ENCODE results near the gene TAS1R3.
"Not testable (repeated sequence)": the region's sequence is repeated elsewhere in the genome, so short reads cannot be mapped to it uniquely, and the experiment has no call there.

Gene TAS1R3

DNA sequence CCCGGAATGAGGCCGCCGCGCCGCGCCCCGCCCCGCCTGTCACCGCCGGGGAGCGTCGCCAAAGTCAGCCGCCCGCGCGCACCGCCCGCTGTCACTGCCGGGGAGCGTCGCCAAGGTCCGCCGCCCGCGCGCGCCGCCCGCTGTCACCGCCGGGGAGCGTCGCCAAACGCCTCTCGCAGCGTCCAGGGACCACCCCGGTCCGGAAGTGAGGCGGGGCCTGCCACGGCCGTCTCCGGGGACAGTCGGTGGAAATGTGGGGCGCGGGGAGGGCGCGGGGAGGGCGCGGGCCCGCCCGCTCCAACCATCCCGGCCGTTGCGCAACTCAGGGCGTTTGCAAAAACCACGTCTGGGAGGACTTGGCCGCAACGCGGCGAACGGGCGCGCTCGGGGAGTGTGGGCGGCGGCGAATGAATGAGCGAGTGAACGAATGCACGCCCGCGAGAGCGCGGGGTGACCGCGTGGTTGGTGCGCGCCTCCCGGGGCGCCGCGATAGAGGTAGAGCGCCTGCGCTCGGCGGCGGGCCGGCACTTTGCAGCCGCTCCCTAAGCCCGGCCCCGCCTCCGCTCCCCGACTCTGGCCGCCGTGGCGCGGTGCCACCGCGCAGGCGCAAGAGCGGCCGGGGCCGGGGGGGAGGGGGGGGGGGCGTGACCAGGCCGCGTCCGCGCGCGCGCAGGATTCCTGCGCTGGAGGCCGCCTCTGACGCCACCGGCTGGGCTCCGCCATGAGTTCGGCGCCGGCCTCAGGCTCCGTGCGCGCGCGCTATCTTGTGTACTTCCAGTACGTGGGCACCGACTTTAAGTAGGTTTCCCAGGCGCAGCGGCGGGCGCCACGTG is 22.9 kb upstream of the TAS1R3 start, which contains the start of the genes ACAP3 and PUSL1:
ACAP3 (minus strand) TSS at position 8 of the 833 bp plus-strand sequence. CDS start 115 bp downstream, outside the sequence.
PUSL1 (plus strand) TSS at position 675 of the 833 bp plus-strand sequence; CDS start at position 722, 47 bp downstream.
- peak; percentile 71 to 85 (median 77) for DNase-seq (ENCODE audit: low read depth in 4 of 4, low spot score in 1 of 4)

DNA sequence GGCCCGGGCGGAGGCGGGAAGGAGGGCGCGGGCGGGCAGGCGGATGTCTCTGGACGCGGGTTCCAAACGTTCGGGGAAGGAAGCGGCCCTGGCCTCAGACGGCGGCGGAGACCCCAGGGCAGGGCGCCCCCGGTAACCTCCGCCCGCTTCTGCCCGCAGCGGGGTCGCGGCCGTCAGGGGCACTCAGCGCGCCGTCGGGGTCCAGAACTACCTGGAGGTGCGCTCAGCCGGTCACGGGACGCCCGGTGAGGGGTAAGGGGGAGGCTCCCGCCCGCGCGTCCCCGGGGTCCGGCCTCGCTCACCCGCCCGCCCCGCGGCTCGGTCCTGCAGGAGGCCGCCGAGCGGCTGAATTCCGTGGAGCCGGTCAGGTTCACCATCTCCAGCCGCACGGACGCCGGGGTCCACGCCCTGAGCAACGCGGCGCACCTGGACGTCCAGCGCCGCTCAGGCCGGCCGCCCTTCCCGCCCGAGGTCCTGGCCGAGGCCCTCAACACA is 22.3 kb upstream of the TAS1R3 start:
- no peak for DNase-seq (ENCODE audit: low read depth in 4 of 4, low spot score in 1 of 4)

DNA sequence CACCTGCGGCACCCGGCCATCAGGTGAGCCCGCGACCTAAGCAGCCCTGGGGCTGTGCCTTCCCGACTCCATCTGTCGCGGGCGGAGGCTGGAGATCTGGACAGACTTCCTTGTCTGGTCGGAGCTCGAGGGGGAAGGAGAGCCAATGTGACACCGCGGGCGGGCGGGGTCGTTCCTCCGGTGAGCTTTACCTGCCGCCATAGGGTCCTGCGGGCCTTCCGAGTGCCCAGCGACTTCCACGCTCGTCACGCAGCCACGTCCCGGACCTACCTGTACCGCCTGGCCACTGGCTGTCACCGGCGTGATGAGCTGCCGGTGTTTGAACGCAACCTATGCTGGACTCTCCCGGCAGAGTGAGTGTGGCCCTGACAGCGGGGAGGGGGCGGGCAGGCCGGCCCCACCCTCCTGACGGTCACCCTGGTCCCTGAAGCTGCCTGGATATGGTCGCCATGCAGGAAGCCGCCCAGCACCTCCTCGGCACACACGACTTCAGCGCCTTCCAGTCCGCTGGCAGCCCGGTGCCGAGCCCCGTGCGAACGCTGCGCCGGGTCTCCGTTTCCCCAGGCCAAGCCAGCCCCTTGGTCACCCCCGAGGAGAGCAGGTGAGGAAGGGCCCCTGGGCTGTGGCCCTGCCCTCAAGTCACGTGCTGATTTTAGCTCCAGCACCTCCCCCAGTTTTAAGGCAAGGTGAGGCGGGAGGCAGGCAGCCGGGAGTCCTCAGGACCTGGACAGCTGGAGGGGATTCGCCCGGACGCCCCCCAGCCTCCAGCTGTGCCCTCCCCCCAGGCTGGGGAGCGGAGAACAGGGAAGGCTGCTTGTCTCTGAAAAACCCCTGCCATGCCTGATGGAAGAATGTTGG is 21.6 kb upstream of the TAS1R3 start:
- no peak for DNase-seq (ENCODE audit: low read depth in 4 of 4, low spot score in 1 of 4)

DNA sequence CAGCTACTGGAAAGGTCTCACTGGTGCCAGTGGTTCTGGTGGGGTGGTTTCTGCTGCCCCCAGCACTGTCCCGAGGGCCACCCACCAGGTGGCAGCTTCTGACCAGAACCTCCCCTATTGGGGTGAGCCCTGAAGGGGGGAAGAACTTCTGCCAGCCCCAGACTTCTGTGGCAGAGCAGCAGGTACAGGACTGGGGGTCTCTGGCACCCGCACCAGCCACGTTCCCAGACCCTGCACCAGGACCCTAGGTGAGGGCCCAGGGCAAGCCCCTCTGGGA is 21.0 kb upstream of the TAS1R3 start:
- no peak for DNase-seq (ENCODE audit: low read depth in 4 of 4, low spot score in 1 of 4)

DNA sequence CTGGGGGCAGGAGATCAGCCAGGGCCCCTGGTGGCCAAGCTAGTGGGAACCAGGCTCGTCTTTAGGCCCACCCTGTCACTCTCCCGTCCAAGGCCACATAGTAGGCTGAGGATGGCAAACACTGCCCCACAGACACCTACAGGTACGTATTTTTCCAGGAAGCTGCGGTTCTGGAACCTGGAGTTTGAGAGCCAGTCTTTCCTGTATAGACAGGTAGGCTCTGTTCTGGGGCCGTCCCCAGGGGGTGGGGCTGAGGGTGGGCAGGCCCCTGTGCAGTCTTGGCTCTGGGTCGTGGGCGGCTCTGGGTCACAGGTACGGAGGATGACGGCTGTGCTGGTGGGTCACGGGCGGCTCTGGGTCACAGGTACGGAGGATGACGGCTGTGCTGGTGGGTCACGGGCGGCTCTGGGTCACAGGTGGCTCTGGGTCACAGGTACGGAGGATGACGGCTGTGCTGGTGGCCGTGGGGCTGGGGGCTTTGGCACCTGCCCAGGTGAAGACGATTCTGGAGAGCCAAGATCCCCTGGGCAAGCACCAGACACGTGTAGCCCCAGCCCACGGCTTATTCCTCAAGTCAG is 20.5 kb upstream of the TAS1R3 start:
- DNase-seq (ENCODE audit: low read depth in 4 of 4, low spot score in 1 of 4) = no peak

DNA sequence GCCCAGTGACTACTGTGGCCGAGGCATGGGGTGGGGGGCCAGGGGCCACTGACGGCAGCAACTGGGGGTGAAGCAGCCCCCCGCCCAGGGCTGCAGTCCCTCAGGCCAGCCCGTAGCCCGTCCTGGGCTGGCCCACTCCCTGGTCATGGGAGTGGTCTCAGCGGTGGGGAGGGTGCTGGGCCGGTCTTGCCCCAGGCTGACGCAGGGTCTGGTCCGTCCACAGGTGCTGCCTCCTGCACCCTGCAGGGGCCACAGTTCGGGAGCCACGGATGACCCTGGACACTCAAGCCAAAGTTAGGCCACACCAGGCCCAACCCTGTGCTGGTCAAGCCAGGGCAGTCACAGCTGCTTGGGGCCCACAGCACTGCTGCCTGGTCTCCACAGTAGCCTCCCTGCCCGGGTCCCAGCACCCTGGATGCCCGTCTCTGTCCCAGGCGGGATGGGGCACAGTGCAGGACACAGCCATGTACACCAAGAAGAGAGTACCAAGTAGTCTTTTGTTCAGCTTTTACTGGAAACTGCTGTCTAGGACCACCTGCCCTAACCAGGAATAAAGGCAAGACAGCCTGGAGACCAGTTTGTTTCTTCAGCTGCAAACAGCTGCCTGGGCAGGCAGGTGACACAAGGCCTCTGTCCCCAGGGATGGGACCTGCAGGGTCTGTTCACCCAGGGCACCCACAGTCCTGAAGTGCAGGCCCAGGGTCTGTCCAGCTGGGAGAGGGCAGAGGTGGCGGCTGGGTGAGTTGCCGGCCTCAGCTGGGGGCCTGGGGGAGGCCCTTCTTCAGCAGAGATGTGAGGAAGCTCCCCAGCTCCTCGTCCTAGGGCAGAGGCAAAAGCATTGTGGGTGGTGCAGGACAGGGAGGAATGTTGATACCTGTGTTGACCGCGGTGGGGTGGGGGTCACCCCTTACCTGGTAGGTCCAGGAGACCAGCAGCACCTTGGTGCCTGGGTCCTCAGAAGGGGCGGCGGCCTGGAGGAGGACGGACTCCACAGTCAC is 19.7 kb upstream of the TAS1R3 start:
- DNase-seq (ENCODE audit: low read depth in 4 of 4, low spot score in 1 of 4) = no peak

DNA sequence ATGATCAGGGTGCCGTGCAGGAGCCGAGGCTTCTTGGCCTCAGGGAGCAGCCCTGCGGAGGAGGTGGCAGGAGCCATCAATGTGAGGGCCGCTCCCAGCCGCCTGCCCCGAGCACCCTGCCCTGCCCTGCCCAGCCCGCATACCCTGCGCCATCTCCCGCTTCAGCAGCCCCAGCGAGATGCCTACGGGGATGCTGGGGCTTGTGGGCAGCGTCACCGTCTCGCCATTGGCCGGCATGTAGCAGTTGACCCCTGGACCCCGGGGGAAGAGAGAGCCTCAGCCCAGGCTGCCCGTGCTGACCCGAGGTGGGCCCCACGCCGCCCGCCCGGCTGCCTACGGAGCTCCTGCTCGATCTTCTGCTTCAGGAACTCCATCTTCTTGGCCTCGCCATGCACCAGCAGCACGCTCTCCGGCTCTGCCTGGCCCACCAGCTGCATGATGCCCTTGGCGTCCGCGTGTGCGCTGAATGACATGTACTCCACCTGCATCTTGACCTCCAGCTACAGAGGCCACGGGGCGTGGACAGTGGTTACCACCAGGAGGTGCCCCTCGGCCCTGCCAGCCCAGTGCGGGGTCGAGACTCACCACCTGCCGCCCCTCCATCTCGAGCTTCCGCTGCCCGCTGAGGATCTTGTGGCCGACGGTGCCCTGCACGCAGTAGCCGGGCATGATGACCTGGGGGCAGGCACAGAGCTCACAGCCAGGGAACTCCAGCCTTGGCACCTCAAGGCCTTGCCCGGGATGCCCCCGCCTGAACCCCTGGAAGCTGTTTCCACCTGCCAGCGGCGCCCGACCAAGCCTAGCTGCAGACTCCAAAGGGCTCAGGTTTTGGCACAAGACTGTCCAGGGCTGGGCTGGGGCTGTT is 18.4 kb upstream of the TAS1R3 start:
- no peak for DNase-seq (ENCODE audit: low read depth in 4 of 4, low spot score in 1 of 4)

DNA sequence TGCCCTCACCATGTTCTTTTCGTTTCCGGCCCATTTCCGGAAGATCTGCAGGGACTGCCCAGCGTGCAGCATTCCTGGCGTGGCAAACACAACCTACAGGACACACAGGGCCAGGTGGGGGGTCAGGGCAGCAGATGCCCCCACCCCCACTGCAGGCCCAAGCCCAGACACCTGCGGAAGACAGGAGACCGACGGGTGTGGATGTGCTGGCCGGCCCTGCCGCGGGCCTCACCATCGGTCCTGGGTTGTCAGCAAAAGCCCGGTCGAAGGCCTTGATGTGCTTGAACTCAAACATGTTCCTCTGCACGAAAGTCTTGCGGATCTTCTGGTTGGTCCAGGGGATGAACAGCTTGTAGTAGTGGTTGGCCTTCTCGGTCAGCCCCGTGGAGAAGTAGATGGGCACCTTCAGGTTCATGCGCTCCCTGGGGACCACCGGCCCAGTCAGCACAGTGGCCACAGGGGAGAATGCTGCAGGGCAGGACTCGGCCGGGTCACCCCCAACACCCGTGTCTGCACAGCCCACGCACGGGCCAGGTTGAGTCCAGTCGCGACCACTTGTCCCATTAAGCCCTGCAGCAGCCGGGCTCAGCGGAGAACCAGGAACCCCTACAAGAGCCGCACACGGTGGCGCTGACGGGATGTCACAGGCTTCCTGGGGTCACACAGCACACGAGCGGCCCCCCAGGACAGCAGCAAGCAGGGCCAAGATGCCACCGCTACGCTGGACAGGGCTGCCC is 17.4 kb upstream of the TAS1R3 start:
- no peak for DNase-seq (ENCODE audit: low read depth in 4 of 4, low spot score in 1 of 4)

DNA sequence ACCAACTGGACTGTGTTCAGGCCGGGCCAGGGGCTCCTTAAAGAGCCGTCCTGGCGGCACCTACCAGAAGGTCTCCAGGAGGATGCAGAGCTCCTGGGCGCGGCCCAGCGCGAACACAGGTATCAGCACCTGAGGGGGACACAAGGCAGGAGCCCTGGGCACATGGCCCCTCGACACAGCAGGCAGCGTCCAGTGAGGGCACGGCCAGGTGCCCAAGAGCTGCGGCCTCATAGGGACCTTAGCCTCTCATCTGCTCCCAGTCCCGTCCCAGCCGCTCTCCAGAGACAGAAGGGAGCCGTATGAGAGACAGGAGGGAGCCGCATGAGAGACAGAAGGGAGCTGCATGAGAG is 16.9 kb upstream of the TAS1R3 start:
- DNase-seq (ENCODE audit: low read depth in 4 of 4, low spot score in 1 of 4) = no peak

DNA sequence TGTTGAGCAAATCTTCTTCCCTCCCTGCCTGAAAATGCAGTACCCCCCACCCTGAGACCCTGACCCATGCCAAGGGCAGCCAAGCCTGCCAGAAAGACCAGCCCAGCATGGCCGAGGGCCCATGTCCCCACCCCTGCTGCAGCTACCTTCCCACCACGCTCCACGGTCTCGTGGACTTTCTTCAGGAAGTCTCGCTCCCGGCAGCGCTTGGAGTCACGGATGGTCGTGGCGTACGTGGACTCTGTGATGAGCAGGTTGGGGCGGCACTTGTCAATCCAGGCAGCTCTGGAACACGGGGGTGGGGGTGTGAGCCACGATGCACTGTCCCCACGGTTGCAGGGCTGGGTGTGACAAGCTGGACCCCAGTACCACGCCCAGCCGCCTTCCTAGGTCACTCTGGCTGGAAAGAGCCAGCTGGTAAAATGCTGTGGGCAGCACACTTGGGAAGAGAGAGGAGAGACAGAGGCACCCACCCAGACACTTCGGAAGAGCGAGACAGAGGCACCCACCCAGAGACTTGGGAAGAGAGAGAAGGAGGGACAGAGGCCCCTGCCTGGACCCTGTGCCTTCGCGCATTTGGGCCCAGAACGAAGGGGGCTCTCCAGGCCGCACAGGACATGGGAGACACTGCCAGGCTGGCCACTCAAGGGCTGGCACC is 16.3 kb upstream of the TAS1R3 start:
- no peak for DNase-seq (ENCODE audit: low read depth in 4 of 4, low spot score in 1 of 4)

DNA sequence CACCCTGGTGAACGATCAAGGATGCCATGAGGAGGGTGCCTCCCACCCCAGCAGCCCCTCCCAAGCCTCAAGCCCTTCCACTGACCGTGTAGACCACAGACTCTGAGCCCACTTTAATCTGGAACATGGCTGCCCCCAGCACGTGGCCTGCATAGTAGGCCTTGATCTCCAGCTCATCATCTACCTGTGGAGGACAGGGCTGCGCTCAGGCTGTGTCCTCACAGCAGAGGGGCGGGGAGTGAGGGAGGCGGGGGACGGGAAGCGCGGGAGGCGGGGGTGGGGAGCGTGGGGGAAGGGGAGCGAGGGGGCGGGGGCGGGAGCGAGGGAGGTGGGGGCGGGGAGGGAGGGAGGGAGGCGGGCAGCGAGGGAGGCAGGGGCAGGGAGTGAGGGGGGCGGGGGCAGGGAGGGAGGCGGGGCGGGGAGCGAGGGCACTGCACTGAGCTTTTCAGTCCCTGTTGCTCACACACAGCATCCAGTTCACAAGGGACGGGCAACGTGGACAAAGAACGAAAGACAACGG is 15.6 kb upstream of the TAS1R3 start:
- no peak for DNase-seq (ENCODE audit: low read depth in 4 of 4, low spot score in 1 of 4)

DNA sequence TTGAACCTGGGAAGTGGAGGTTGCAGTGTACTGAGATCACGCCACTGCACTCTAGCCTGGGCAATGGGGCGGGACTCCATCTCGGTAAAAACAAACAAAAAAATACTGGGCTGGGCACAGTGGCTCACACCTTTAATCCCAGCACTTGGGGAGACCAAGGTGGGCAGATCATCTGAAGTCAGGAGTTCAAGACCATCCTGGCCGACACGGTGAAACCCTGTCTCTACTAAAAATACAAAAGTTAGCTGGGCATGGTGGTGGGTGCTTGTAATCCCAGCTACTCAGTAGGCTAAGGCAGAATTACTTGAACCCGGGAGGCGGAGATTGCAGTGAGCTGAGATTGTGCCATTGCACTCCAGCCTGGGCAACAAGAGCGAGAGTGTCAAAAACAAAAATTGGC is 14.9 kb upstream of the TAS1R3 start:
- DNase-seq (ENCODE audit: low read depth in 4 of 4, low spot score in 1 of 4) = not testable (repeated sequence)

DNA sequence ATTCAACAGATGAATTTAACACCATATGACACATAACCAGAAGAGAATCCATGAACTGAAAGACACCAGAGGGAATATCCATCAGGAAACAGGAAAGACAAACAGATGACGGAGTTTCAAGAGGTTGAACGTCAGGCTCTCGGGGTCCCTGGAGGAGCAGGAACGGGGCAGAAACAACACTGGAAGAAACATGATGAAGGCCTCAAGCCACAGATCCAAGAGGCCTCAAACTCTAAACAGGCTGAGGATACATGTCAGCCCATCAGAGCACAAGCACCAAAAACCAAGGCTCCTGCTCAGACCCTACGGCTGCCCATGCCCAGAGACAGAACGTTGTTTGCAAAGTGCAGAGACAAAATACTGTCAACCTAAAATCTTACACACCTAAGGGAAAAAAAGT is 13.7 kb upstream of the TAS1R3 start:
- DNase-seq (ENCODE audit: low read depth in 4 of 4, low spot score in 1 of 4) = no peak

DNA sequence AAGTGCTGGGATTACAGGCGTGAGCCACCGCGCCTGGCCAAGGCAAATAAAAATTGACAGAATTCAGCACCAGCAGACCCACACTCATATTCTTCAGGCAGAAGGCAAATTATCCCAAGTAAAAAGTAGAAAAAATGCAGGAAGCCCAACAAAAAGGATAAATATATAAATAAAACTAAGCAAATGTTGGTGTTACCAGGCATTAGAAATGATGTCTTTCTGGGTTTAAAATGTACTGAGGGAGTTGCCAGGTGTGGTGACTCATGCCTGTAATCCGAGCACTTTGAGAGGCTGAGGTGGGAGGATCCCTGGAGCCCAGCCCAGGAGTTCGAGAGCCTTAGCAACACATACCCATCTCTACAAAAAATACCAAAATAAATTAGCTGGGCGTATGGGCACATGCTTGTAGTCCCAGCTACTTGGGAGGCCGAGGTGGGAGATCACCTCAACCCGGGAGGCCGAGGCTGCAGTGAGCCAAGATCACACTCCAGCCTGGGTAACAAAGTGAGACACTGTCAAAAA is 12.9 kb upstream of the TAS1R3 start:
- no peak for DNase-seq (ENCODE audit: low read depth in 4 of 4, low spot score in 1 of 4)

DNA sequence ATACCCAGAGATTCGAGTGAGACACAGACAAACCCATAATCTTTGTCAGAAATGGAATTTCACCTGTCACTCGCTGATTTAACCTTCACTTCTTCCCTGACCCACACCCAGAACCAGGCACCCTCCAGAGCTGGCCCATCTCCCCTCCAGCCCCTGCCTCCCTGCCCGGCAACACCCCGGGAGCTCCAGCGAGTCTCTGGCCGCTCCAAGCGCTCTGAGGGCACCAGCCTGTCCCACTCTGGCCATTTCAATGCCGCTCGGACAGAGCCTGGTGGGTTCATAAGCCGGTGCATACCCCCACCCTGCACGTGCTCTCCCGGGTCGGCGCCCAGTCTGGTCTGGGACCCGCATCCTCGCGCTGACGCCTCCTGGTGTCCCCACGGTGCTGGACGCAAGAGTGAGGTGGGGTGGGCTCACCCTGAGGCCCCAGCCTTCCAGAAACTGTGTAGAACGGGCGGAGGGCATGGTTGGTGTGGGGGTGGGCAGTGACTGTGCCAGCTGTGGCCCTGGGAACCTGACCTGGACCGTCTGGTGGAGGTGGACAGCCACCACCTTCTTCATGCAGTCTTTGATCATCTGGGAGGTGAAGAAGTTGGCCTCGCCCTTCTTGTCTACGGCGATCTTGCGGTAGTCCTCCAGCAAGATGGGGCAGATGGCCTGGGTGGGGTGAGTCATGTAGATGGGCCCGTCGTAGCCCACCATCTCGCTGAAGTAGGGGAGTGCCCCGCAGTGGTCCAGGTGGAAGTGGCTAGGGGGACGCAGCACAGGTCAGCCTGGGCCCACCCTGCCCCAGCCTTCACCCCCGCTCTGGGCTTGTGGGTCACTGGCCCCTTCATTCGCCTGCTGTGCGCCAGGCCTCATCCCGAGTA is 12.1 kb upstream of the TAS1R3 start:
- no peak for DNase-seq (ENCODE audit: low read depth in 4 of 4, low spot score in 1 of 4)

DNA sequence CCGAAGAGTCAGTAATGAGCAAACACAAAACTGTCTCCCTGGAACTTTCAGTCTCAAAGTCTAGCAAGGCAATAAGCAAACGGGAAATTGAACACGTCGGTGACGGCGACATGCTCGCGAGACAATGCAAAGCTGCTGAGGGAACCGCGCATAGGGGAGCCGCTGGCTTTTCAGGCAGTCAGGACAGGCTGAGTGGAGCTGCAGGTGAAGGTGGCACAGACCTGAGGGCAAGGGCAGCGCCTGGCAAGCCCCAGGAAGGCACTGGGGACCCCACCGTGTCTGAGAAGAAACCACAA is 11.5 kb upstream of the TAS1R3 start:
- DNase-seq (ENCODE audit: low read depth in 4 of 4, low spot score in 1 of 4) = no peak
